Natural killer cell (primary cell): Measurements from ENCODE around the gene ZNF438. TPM values are rescaled to one million over a fixed set of nuclear protein-coding genes. Genes with fewer than 3 reads are reported as not detected.

ENCODE experiments used
- ATAC-seq, 3 donors: fragments of 150-1000 bp in 2 of 3; fragments of 200-7000 bp in 1 of 3; cut with Tn5 transposase; 1 replicate in 1 of 3; 2 replicates in 2 of 3; pipeline ENCODE4 v1.10.0; 2021; ENCODE audit warnings: mild to moderate bottlenecking in 2 of 3, moderate library complexity in 2 of 3
- DNase-seq, 2 donors: peaks; one replicate each; pipeline versions ENCODE4 v3.0.0 to v3.0.0-alpha.2; 2013 to 2021; ENCODE audit warnings: mixed read lengths in 1 of 2
- H3K27ac ChIP-seq: one replicate; pipeline ENCODE4 v1.5.1; 2013; ENCODE audit warnings: mild to moderate bottlenecking, low read length
- H3K27me3 ChIP-seq: one replicate; pipeline ENCODE4 v1.6.1; 2013; ENCODE audit warnings: low read length; ENCODE audit not compliant: control insufficient read depth, insufficient read depth
- H3K36me3 ChIP-seq: one replicate; pipeline ENCODE4 v1.6.1; 2013; ENCODE audit warnings: low read length; ENCODE audit not compliant: control insufficient read depth, insufficient read depth
- H3K4me1 ChIP-seq: one replicate; pipeline ENCODE4 v1.6.1; 2013; ENCODE audit warnings: low read length; ENCODE audit not compliant: control insufficient read depth, insufficient read depth
- H3K4me3 ChIP-seq: one replicate; pipeline ENCODE4 v1.5.1; 2013; ENCODE audit warnings: low read length
- H3K9me3 ChIP-seq: one replicate; pipeline ENCODE4 v1.6.1; 2013; ENCODE audit warnings: low read length; ENCODE audit not compliant: control insufficient read depth, insufficient read depth
- H3K27ac Mint-ChIP-seq, 2 donors: one replicate each; pipeline ENCODE4 v1.8.0; 2022; ENCODE audit warnings: mild to moderate bottlenecking in 2 of 2, mixed read lengths in 2 of 2, moderate library complexity in 1 of 2
- H3K27me3 Mint-ChIP-seq, 2 donors: one replicate each; pipeline ENCODE4 v1.8.0; 2022; ENCODE audit warnings: low read depth in 2 of 2, mixed read lengths in 2 of 2
- H3K36me3 Mint-ChIP-seq: one replicate; pipeline ENCODE4 v1.8.0; 2022; ENCODE audit warnings: mixed read lengths
- H3K4me1 Mint-ChIP-seq, 2 donors: one replicate each; pipeline ENCODE4 v1.8.0; 2022; ENCODE audit warnings: mixed read lengths in 2 of 2
- H3K4me3 Mint-ChIP-seq: one replicate; pipeline ENCODE4 v1.8.0; 2022; ENCODE audit warnings: mild to moderate bottlenecking, moderate library complexity, mixed read lengths
- H3K9me3 Mint-ChIP-seq, 2 donors: one replicate each; pipeline ENCODE4 v1.8.0; 2022; ENCODE audit warnings: mixed read lengths in 2 of 2
- CTCF ChIP-seq: fragments of 200-600 bp; IDR thresholded peaks from one replicate; pipeline ENCODE4 v1.8.0; 2022; ENCODE audit warnings: antibody characterized with exemption
- WGBS: methylation state at CpG from one replicate; pipeline ENCODE4 v1.1.7; 2013; ENCODE audit warnings: missing lambda C conversion rate; ENCODE audit not compliant: insufficient coverage; 5-methylcytosine and 5-hydroxymethylcytosine counted together
- intact Hi-C: fragments of 100-400 bp; cut with micrococcal nuclease; formaldehyde crosslinking; loops from one replicate; pipeline ENCODE4 v1.14.2; 2022
- total RNA-seq, 4 donors: library from RNA; stranded (reverse); fragments of 120-200 nt in 1 of 4; gene quantifications; one replicate each; pipeline versions ENCODE4 v1.2.3 to v1.2.4, GENCODE V29; 2013 to 2022

The ZNF438 gene
- total RNA-seq, 3 donors from 2014 or later (not counting 1 experiment from before 2014, with no cell fraction given) = 2.2 to 3.7 (median 3.7) TPM

- Histone ChIP-seq H3K4me3 (no peak overlapping the region), H3K27me3 (no peaks in the 10 kb centered on the region), H3K36me3 (peaks cover 9% of the 10 kb centered on the region), H3K27ac (no peak overlapping the region), H3K9me3 (no peaks in the 10 kb centered on the region), H3K4me1 (peaks cover 2% of the 10 kb centered on the region)
- WGBS = 80% methylated on average over 2 of the region's 3 CpGs
- H3K27me3 Mint-ChIP-seq = no peaks in the 10 kb centered on the region
- DNase-seq = no peak
- intact Hi-C loops = no loop called here
- H3K4me1 Mint-ChIP-seq = no peaks in the 10 kb centered on the region
- ATAC-seq = no peak
- H3K36me3 Mint-ChIP-seq = no peaks in the 10 kb centered on the region
- H3K27ac Mint-ChIP-seq = no peak overlapping the region
- H3K4me3 Mint-ChIP-seq = no peak overlapping the region
- no peak for TF ChIP-seq CTCF
- H3K9me3 Mint-ChIP-seq = no peaks in the 10 kb centered on the region
Measured at GRCh38 chr10:30849231-30850035, 182.2 kb downstream of the ZNF438 start.

DNA sequence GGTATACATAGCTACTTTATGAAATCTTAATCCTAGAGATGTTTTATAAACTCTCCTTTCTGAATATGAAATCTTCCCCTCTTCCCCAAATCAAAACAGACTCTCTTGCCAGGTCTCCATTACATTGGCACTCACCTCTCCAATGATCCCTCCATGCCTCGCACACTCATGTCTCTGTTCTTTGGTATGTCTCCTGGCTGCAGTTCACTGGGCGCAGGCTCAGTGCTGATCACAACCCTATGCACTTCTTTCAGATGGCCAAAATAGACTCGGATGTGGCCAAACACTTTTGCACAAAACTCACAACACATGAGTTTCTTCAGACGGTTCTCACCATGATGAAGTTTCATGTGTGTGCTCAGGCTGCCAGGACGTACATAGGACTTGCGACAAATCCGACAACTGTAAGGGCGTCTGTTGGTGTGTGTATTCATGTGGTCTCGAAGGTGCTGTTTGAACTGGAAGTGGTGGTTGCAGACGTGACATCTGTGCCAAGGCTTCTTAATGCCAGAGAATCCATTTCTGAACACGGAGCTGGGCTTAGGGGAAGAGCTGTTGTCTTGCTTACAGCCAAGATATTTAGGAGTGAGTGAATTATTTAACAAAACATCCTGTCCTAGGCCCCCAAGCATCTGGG is 183.2 kb downstream of the ZNF438 start:
- intact Hi-C loops = no loop called here
- H3K4me1 Mint-ChIP-seq = no peaks in the 10 kb centered on the region

DNA sequence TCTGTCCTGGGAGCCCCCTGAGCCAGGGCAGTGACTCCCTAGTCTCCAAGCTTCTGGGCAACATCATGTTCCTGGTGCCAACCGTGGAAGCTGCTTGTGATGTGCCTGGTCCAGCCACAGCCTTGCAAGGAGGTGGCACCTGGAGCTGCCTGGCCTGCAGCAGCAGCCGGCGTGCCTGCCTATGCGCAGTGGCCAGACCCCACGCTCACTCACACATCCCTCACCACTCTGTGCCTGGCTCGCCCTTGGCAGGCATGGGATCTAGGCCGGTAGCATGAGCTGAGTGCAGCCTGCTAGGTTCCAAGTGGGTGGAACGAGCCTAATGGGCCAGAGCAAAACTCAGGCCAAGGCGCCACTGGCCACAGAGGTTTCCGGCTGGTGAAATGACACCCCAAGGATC is 184.0 kb downstream of the ZNF438 start:
- WGBS = 96% methylated on average over 10 of the region's 10 CpGs
- Mint-ChIP-seq H3K4me3 (no peak overlapping the region), H3K27me3 (no peaks in the 10 kb centered on the region), H3K27ac (no peak overlapping the region), H3K36me3 (no peaks in the 10 kb centered on the region), H3K9me3 (no peaks in the 10 kb centered on the region), H3K4me1 (no peaks in the 10 kb centered on the region)
- peaks cover 9% of the 10 kb centered on the region for H3K36me3 ChIP-seq
- no peak overlapping the region for H3K27ac ChIP-seq
- peaks cover 2% of the 10 kb centered on the region for H3K4me1 ChIP-seq
- no peaks in the 10 kb centered on the region for H3K9me3 ChIP-seq
- ATAC-seq = no peak
- intact Hi-C loops = no loop called here
- no peak for TF ChIP-seq CTCF
- no peak for DNase-seq
- H3K27me3 ChIP-seq = no peaks in the 10 kb centered on the region
- no peak overlapping the region for H3K4me3 ChIP-seq

More for the DNA sequence above, 183.2 kb downstream of the ZNF438 start:
- peaks cover 9% of the 10 kb centered on the region for H3K36me3 ChIP-seq
- no peak overlapping the region for H3K4me3 ChIP-seq
- H3K4me1 ChIP-seq = peaks cover 2% of the 10 kb centered on the region
- WGBS = 82% methylated on average over 11 of the region's 11 CpGs
- Mint-ChIP-seq H3K9me3 (no peaks in the 10 kb centered on the region), H3K36me3 (no peaks in the 10 kb centered on the region), H3K27me3 (no peaks in the 10 kb centered on the region), H3K4me3 (no peak overlapping the region), H3K27ac (no peak overlapping the region)
- H3K27me3 ChIP-seq = no peaks in the 10 kb centered on the region
- no peak overlapping the region for H3K27ac ChIP-seq
- ATAC-seq = no peak
- DNase-seq = peak in 1 of 2 donors; percentile 42
- TF ChIP-seq CTCF = no peak
- H3K9me3 ChIP-seq = no peaks in the 10 kb centered on the region
